DOHH2 (cell line): ENCODE measurements around the gene ERCC4.

Experiments used
- H3F3A ChIP-seq: fragments of 200-600 bp; sonication (generic), shearing (Covaris generic); 2 replicates; pipeline ENCODE4 v1.6.0; 2016; ENCODE audit warnings: antibody characterized with exemption, mild to moderate bottlenecking; ENCODE audit not compliant: control insufficient read depth, insufficient read depth
- H3K27ac ChIP-seq: fragments of 200-600 bp; sonication (generic); 2 replicates; pipeline ENCODE4 v1.5.1; 2014; ENCODE audit warnings: low read depth, mild to moderate bottlenecking, low read length, moderate library complexity
- H3K27me3 ChIP-seq: fragments of 200-600 bp; sonication (generic); 2 replicates; pipeline ENCODE4 v1.6.1; 2014; ENCODE audit warnings: mild to moderate bottlenecking, low read length, mixed read lengths; ENCODE audit not compliant: control insufficient read depth
- H3K36me3 ChIP-seq: fragments of 200-600 bp; sonication (generic); 2 replicates; pipeline ENCODE4 v1.6.1; 2014; ENCODE audit warnings: mild to moderate bottlenecking, low read length, moderate library complexity, mixed read lengths; ENCODE audit not compliant: control insufficient read depth
- H3K4me1 ChIP-seq: fragments of 200-600 bp; sonication (generic); 2 replicates; pipeline ENCODE4 v1.6.1; 2014; ENCODE audit warnings: mild to moderate bottlenecking, low read length, mixed read lengths; ENCODE audit not compliant: control insufficient read depth
- H3K4me2 ChIP-seq: fragments of 200-600 bp; sonication (generic); 2 replicates; pipeline ENCODE4 v1.6.0; 2014; ENCODE audit warnings: mild to moderate bottlenecking, low read length, moderate library complexity
- H3K4me3 ChIP-seq: fragments of 200-600 bp; sonication (generic); 2 replicates; pipeline ENCODE4 v1.5.1; 2014; ENCODE audit warnings: mild to moderate bottlenecking, low read length, mixed read lengths
- H3K79me2 ChIP-seq: fragments of 200-600 bp; sonication (generic); 2 replicates; pipeline ENCODE4 v1.6.1; 2014; ENCODE audit warnings: mild to moderate bottlenecking, low read length, mixed read lengths; ENCODE audit not compliant: control insufficient read depth
- H3K9me2 ChIP-seq: fragments of 200-600 bp; sonication (generic); replicated peaks from 2 replicates; pipeline ENCODE4 v1.6.1; 2014; ENCODE audit warnings: mild to moderate bottlenecking, low read length, mixed read lengths; ENCODE audit not compliant: control insufficient read depth
- H3K9me3 ChIP-seq: fragments of 200-600 bp; sonication (generic); 2 replicates; pipeline ENCODE4 v1.6.1; 2014; ENCODE audit warnings: antibody characterized with exemption, low read length, mixed read lengths; ENCODE audit not compliant: control insufficient read depth, insufficient read depth
- H4K20me1 ChIP-seq: fragments of 200-600 bp; sonication (generic); 2 replicates; pipeline ENCODE4 v1.6.0; 2014; ENCODE audit warnings: low read depth, mild to moderate bottlenecking, antibody characterized with exemption, low read length, moderate library complexity; ENCODE audit not compliant: control insufficient read depth, insufficient read depth
- CTCF ChIP-seq: fragments of 200-600 bp; sonication (generic); IDR thresholded peaks from one replicate; pipeline ENCODE4 v1.5.1; 2014; ENCODE audit warnings: antibody characterized with exemption, mild to moderate bottlenecking, low read depth, low read length; ENCODE audit not compliant: poor library complexity, severe bottlenecking
- EZH2phosphoT487 ChIP-seq: fragments of 200-600 bp; sonication (generic); IDR thresholded peaks from 2 replicates; pipeline ENCODE4 v1.6.1; 2017; ENCODE audit warnings: borderline replicate concordance, mild to moderate bottlenecking, antibody characterized with exemption, low read length, moderate library complexity, mixed read lengths

Gene ERCC4

GRCh38 chr16:13915033-13915635, 4.8 kb upstream of the ERCC4 start:
- H3F3A ChIP-seq, result no peaks in the 10 kb centered on the region
- no peaks in the 10 kb centered on the region for H4K20me1 ChIP-seq
- peaks cover 5% of the 10 kb centered on the region for H3K9me3 ChIP-seq
- peaks cover 18% of the 10 kb centered on the region for H3K4me1 ChIP-seq
- no peak overlapping the region for H3K4me3 ChIP-seq
- H3K79me2 ChIP-seq, result no peaks in the 10 kb centered on the region
- no peak overlapping the region for H3K4me2 ChIP-seq
- peaks cover 17% of the 10 kb centered on the region for H3K27me3 ChIP-seq
- no peaks in the 10 kb centered on the region for H3K36me3 ChIP-seq
- no peak overlapping the region for H3K27ac ChIP-seq
- TF ChIP-seq CTCF (no peak), EZH2phosphoT487 (no peak)
- no peaks in the 10 kb centered on the region for H3K9me2 ChIP-seq

GRCh38 chr16:13919330-13919682, 648 bp upstream of the ERCC4 start:
- H3K4me3 ChIP-seq, result peak overlapping the region; percentile 78
- H3K27me3 ChIP-seq, result peaks cover 7% of the 10 kb centered on the region
- no peaks in the 10 kb centered on the region for H4K20me1 ChIP-seq
- H3K27ac ChIP-seq, result no peak overlapping the region
- H3K4me1 ChIP-seq, result peaks cover 14% of the 10 kb centered on the region
- H3K36me3 ChIP-seq, result peaks cover 4% of the 10 kb centered on the region
- peak overlapping the region; percentile 72 for H3K4me2 ChIP-seq
- TF ChIP-seq EZH2phosphoT487 (no peak), CTCF (no peak)
- H3F3A ChIP-seq, result no peaks in the 10 kb centered on the region
- H3K9me2 ChIP-seq, result no peaks in the 10 kb centered on the region
- no peaks in the 10 kb centered on the region for H3K9me3 ChIP-seq
- peaks cover 10% of the 10 kb centered on the region for H3K79me2 ChIP-seq

- Histone ChIP-seq H3K9me2 (no peaks in the 10 kb centered on the region), H3K36me3 (peaks cover 7% of the 10 kb centered on the region), H4K20me1 (no peaks in the 10 kb centered on the region), H3K9me3 (no peaks in the 10 kb centered on the region), H3K27me3 (peaks cover 7% of the 10 kb centered on the region), H3K27ac (no peak overlapping the region), H3F3A (no peaks in the 10 kb centered on the region), H3K4me1 (peaks cover 14% of the 10 kb centered on the region), H3K79me2 (peaks cover 10% of the 10 kb centered on the region), H3K4me2 (peak overlapping the region; percentile 92), H3K4me3 (peak overlapping the region; percentile 78)
- TF ChIP-seq EZH2phosphoT487 (no peak), CTCF (no peak)
Measured at GRCh38 chr16:13920510-13920818, 510 bp downstream of the ERCC4 start.

GRCh38 chr16:13921328-13921727, 1.4 kb downstream of the ERCC4 start:
- no peak overlapping the region for H3K27ac ChIP-seq
- H3K4me2 ChIP-seq, result peak overlapping the region; percentile 92
- no peaks in the 10 kb centered on the region for H3F3A ChIP-seq
- H3K4me3 ChIP-seq, result no peak overlapping the region; the same call in 1 of the 2 replicates
- TF ChIP-seq EZH2phosphoT487 (no peak), CTCF (no peak)
- H3K9me2 ChIP-seq, result no peaks in the 10 kb centered on the region
- peaks cover 10% of the 10 kb centered on the region for H3K79me2 ChIP-seq
- H3K27me3 ChIP-seq, result peaks cover 7% of the 10 kb centered on the region
- H3K9me3 ChIP-seq, result no peaks in the 10 kb centered on the region
- H3K4me1 ChIP-seq, result peaks cover 14% of the 10 kb centered on the region
- H4K20me1 ChIP-seq, result no peaks in the 10 kb centered on the region
- H3K36me3 ChIP-seq, result peaks cover 10% of the 10 kb centered on the region
